SU-DHL-6 (cell line): ENCODE results near the gene DMD.

Source experiments
- CTCF ChIP-seq: fragments of 200-600 bp; sonication (generic); IDR thresholded peaks from one replicate; pipeline ENCODE4 v1.5.1; 2017; ENCODE audit warnings: antibody characterized with exemption, mild to moderate bottlenecking, low read length, moderate library complexity; ENCODE audit not compliant: insufficient read depth, poor library complexity, severe bottlenecking
- EZH2phosphoT487 ChIP-seq: fragments of 200-600 bp; sonication (generic), shearing (Covaris generic); conservative IDR thresholded peaks from 2 replicates; pipeline ENCODE4 v1.6.1; 2018; ENCODE audit warnings: mild to moderate bottlenecking, antibody characterized with exemption, low read length, moderate library complexity, mixed read lengths

- TF ChIP-seq CTCF (no peak), EZH2phosphoT487 (no peak)
Observed at GRCh38 chrX:32533848-32534247, 677.5 kb downstream of the DMD start.
